ENCODE measurements around the gene RELN. TPM values are rescaled to one million over a fixed set of nuclear protein-coding genes. Genes with fewer than 3 reads are reported as not detected.

The RELN gene
- total and polyA plus RNA-seq, 9 of the 15 experiments (the other 6 are each of a cell fraction or from before 2014, with no cell fraction given), result 12.9 to 43.2 (median 18.1) TPM

DNA sequence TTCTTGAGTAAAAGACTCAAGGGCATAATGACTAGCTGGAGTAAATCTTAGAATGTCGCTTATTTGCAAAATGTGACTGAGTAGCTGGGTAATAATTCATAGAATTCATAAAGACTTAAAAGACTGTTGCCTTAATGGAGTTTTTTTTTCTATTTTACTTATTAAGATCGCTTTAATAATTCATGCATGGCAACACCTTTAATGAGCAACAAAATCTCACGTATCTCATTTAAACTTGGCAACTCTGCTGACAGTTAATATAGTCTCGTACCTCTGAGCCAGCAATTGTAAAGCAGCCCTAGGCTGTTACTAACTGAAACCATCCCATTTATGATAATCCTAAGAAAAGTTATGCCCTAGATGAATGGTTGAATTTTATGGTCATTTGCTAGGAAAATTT lies 455.7 kb downstream of the RELN start:
- Histone ChIP-seq H3K4me3 (no peak overlapping the region), H3K27ac (ENCODE audit: extremely low read depth, low read depth, low read length) (no peak overlapping the region), H4K20me1 (replicated peaks; ENCODE audit: control insufficient read depth, insufficient read depth, low read length) (no peaks in the 10 kb centered on the region), H3K9me1 (ENCODE audit: control insufficient read depth, insufficient read depth, low read length) (no peaks in the 10 kb centered on the region), H3K9me3 (replicated peaks; ENCODE audit: control insufficient read depth, insufficient read depth, low read depth, low read length) (no peaks in the 10 kb centered on the region), H2AFZ (ENCODE audit: low read depth, low read length) (no peak overlapping the region), H3K79me2 (ENCODE audit: control insufficient read depth, insufficient read depth, low read length) (no peaks in the 10 kb centered on the region), H3K36me3 (ENCODE audit: control insufficient read depth, insufficient read depth, low read length) (no peaks in the 10 kb centered on the region), H3K4me1 (replicated peaks in 1 of 2; ENCODE audit: control insufficient read depth in 2 of 2, insufficient read depth in 2 of 2, low read length in 2 of 2) (peaks cover 0 to 4% of the 10 kb centered on the region in 2 experiments; a peak in 1 of 5 replicates), H3K4me2 (ENCODE audit: insufficient read depth, low read length) (no peak overlapping the region), H3K27me3 (ENCODE audit: control insufficient read depth in 2 of 2, insufficient read depth in 2 of 2, low read length in 2 of 2) (no peaks in the 10 kb centered on the region; a peak in 1 of 5 replicates), H3K9ac (ENCODE audit: insufficient read depth in 1 of 2, low read depth in 2 of 2, low read length in 2 of 2) (no peak overlapping the region)
- no peak for ATAC-seq
- intact Hi-C loops (cut with micrococcal nuclease), result no loop called here
- in situ Hi-C loops (cut with MboI), result no loop called here
- FAIRE-seq, result no peak
- ChIA-PET POLR2A (no interaction called here), CTCF (ENCODE audit: low intra/inter-chr PET ratio) (no interaction called here)
- no TSS peak for BruUV-seq (replicated peaks)
- no peak for DNase-seq (ENCODE audit: extremely low read depth in 1 of 4, low spot score in 3 of 4)
- whole genome bisulfite sequencing (ENCODE audit: insufficient coverage, low coverage, missing lambda C conversion rate), result 47% methylated on average over 4 of the region's 4 CpGs
- TF ChIP-seq CHCHD3 (CRISPR knock-in tag; IDR thresholded peaks at IDR 0.05), result no peak
- TF ChIP-seq, protein P1, sequence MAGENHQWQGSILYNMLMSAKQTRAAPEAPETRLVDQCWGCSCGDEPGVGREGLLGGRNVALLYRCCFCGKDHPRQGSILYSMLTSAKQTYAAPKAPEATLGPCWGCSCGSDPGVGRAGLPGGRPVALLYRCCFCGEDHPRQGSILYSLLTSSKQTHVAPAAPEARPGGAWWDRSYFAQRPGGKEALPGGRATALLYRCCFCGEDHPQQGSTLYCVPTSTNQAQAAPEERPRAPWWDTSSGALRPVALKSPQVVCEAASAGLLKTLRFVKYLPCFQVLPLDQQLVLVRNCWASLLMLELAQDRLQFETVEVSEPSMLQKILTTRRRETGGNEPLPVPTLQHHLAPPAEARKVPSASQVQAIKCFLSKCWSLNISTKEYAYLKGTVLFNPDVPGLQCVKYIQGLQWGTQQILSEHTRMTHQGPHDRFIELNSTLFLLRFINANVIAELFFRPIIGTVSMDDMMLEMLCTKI (IDR thresholded peaks at IDR 0.05; ENCODE audit: partially characterized antibody), result no peak
- TF ChIP-seq, protein P2, sequence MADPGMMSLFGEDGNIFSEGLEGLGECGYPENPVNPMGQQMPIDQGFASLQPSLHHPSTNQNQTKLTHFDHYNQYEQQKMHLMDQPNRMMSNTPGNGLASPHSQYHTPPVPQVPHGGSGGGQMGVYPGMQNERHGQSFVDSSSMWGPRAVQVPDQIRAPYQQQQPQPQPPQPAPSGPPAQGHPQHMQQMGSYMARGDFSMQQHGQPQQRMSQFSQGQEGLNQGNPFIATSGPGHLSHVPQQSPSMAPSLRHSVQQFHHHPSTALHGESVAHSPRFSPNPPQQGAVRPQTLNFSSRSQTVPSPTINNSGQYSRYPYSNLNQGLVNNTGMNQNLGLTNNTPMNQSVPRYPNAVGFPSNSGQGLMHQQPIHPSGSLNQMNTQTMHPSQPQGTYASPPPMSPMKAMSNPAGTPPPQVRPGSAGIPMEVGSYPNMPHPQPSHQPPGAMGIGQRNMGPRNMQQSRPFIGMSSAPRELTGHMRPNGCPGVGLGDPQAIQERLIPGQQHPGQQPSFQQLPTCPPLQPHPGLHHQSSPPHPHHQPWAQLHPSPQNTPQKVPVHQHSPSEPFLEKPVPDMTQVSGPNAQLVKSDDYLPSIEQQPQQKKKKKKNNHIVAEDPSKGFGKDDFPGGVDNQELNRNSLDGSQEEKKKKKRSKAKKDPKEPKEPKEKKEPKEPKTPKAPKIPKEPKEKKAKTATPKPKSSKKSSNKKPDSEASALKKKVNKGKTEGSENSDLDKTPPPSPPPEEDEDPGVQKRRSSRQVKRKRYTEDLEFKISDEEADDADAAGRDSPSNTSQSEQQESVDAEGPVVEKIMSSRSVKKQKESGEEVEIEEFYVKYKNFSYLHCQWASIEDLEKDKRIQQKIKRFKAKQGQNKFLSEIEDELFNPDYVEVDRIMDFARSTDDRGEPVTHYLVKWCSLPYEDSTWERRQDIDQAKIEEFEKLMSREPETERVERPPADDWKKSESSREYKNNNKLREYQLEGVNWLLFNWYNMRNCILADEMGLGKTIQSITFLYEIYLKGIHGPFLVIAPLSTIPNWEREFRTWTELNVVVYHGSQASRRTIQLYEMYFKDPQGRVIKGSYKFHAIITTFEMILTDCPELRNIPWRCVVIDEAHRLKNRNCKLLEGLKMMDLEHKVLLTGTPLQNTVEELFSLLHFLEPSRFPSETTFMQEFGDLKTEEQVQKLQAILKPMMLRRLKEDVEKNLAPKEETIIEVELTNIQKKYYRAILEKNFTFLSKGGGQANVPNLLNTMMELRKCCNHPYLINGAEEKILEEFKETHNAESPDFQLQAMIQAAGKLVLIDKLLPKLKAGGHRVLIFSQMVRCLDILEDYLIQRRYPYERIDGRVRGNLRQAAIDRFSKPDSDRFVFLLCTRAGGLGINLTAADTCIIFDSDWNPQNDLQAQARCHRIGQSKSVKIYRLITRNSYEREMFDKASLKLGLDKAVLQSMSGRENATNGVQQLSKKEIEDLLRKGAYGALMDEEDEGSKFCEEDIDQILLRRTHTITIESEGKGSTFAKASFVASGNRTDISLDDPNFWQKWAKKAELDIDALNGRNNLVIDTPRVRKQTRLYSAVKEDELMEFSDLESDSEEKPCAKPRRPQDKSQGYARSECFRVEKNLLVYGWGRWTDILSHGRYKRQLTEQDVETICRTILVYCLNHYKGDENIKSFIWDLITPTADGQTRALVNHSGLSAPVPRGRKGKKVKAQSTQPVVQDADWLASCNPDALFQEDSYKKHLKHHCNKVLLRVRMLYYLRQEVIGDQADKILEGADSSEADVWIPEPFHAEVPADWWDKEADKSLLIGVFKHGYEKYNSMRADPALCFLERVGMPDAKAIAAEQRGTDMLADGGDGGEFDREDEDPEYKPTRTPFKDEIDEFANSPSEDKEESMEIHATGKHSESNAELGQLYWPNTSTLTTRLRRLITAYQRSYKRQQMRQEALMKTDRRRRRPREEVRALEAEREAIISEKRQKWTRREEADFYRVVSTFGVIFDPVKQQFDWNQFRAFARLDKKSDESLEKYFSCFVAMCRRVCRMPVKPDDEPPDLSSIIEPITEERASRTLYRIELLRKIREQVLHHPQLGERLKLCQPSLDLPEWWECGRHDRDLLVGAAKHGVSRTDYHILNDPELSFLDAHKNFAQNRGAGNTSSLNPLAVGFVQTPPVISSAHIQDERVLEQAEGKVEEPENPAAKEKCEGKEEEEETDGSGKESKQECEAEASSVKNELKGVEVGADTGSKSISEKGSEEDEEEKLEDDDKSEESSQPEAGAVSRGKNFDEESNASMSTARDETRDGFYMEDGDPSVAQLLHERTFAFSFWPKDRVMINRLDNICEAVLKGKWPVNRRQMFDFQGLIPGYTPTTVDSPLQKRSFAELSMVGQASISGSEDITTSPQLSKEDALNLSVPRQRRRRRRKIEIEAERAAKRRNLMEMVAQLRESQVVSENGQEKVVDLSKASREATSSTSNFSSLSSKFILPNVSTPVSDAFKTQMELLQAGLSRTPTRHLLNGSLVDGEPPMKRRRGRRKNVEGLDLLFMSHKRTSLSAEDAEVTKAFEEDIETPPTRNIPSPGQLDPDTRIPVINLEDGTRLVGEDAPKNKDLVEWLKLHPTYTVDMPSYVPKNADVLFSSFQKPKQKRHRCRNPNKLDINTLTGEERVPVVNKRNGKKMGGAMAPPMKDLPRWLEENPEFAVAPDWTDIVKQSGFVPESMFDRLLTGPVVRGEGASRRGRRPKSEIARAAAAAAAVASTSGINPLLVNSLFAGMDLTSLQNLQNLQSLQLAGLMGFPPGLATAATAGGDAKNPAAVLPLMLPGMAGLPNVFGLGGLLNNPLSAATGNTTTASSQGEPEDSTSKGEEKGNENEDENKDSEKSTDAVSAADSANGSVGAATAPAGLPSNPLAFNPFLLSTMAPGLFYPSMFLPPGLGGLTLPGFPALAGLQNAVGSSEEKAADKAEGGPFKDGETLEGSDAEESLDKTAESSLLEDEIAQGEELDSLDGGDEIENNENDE (IDR thresholded peaks at IDR 0.05; ENCODE audit: low read depth, low read length), result no peak
- TF ChIP-seq TCF7 (IDR thresholded peaks at IDR 0.05; ENCODE audit: borderline replicate concordance), result no peak
- TF ChIP-seq NR1H2 (CRISPR knock-in tag; IDR thresholded peaks at IDR 0.05), result no peak
- TF ChIP-seq PTTG1 (tag; IDR thresholded peaks at IDR 0.05; ENCODE audit: low read depth), result no peak
- no peak for TF ChIP-seq SP1 (CRISPR knock-in tag; IDR thresholded peaks at IDR 0.05)
- no peak for TF ChIP-seq CAMTA2 (CRISPR knock-in tag; conservative IDR thresholded peaks at IDR 0.05)
- no peak for TF ChIP-seq ZNF57 (CRISPR knock-in tag; IDR thresholded peaks at IDR 0.05)
- TF ChIP-seq ZNF384 (IDR thresholded peaks at IDR 0.05; ENCODE audit: low read depth, low read length), result no peak
- TF ChIP-seq ZNF24 (IDR thresholded peaks at IDR 0.05), result no peak
- TF ChIP-seq ZZZ3 (IDR thresholded peaks at IDR 0.05), result no peak
